Glomerular visceral epithelial cell (primary cell): ENCODE measurements around the gene NEO1.

Source experiments
- DNase-seq: peaks from one replicate; pipeline ENCODE4 v3.0.0-alpha.2; 2016; ENCODE audit errors: extremely low spot score

NEO1 gene

DNA sequence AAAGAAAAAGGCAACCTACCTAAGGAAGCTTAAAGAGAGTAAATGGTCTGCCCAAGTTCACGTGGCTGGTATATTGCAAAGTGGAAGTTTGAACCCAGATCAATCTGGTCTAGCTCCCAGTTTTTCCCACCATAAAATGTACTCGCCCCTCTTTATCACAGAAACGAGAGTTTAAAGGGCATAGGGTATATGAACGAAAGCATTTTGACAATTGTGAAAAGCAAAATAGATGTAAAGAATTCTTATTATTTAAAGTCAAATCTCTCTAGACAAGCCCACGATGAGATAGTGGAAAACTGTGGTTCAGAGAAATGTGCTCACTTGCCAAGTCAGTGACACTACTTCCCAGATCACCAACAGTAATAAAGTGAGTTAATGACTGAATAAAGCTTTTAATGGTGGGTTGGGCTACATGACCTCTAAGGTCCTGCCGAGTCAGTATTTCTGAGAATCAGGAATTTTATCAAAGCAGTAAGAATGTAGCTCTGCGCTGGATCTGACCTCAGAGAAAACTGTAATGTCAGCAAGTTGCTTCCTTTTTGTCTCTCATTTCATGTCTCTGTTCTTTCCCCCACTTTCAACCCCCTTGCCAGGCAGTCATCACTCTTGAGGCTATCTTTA lies 23.3 kb upstream of the NEO1 start:
- no peak for DNase-seq

DNA sequence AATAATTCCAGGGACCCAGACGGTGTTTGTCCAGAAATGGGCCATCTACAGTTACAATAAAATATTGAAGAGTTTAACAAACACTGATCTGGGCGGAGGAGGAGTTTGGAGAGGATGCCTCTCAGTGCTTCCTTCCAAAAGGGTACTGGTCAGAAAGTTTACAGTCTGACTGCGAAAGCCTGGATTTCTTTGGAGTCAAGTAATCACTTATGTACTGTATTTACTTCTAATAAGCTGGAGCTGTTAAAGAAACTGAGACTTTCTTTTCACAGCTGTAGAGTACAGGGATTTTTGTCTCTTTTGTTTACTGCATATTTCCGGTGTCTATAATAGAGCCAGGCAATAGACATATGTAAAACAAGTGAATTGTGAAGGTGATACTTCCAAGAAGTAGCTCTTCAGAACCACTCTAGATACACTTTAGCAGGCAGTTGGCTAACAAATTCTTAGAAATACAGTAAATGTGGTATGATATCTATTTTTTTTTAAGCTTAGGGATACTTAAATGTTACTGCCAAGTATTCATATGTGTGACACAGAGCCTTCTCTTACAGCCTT lies 22.1 kb upstream of the NEO1 start:
- no peak for DNase-seq

GRCh38 chr15:73031648-73032047 lies 20.6 kb upstream of the NEO1 start:
- no peak for DNase-seq

DNA sequence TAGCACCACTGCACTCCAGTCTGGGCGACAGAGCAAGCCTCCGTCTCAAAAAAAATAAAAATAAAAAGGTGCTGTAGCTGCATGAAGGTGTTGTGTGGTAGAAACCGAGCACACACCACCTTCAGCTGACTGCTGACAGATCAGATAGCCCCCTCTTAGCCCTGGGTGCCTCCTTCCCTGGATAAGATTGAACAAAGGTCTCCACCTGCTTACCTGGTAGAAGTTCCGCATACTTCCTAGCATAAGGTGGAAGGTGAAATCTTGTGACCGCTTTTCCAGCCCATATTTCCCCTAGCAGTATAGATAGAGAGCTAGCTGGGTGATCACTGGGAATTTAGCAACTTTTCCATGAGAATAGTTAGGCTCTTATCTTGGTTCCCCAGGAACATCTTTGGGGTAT lies 18.7 kb upstream of the NEO1 start:
- DNase-seq, result no peak

DNA sequence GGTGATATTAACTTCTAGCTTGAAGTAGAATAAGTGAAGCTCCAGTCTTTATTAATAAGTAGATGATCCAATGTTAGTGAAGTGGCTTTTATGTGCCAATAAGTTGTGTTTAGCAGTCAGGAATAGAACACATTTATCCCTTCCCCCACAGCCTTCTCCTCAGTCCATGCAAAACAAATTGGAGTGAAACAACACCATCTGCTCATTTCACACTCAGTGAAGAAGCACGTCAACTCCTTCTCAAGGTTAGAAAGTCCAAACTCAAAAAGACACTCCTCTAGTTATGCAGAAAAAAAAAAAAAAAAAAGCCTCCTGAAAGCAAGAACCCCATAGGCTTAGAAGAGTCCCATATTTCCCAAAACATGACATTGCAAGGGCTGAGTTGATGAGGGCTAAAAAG lies 18.0 kb upstream of the NEO1 start:
- no peak for DNase-seq

DNA sequence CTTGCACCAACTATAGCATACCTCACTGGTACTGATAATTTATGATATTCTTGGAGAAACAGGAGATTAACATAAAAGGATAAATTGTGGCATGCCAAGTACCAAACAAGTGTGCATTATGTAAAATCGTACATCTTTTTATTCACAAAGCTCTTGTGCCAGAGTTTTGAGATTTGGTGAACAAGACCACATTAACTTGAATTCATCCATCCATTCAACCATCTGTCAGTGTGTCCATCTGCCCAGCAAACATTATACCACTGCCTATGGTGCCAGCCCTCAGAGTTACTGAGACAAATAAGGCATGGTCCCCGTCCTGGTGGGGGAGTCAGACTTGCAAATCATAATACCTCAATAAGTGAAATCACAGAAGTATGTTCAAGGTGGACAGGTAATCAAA lies 17.0 kb upstream of the NEO1 start:
- no peak for DNase-seq

DNA sequence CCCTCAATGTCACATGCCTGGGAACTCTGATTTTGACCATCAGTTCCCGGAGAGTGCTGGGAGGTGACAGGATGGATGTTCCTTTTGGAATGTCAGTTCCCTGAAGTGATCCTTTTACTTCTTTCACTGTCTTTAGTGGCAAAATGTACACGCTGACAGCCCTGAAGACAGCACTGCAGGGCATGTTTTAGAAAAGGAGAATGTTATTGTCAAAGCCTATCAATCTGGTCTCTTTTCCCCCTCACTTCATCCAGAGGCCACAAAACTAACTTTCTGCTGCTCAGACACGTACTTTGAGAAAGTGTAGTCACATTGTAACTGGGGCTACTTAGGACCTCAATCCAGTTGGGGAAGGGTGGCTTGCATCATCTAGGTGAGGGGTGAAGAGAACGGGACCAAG lies 14.0 kb upstream of the NEO1 start:
- no peak for DNase-seq

DNA sequence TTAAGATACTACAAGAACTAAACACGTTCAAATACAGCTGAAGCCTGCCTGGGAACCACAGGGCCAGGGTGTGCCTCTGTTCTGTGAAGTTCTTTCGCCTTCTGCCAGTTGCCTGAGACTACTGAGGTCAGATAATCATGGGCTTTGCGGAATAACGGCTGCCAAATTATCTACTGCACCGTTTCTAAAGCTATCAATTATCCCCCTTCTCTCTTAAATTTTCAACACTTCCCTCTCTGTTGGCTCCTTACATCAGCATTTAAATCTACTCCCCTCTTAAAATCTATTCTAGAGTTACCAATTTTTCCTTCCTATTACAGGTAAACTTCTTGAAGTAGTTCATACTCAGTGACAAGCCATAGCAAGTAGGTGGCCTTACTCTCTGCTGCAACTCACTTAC lies 6.2 kb upstream of the NEO1 start:
- DNase-seq, result no peak

GRCh38 chr15:73047882-73048281 lies 4.4 kb upstream of the NEO1 start:
- no peak for DNase-seq

- DNase-seq, result no peak
Observed at GRCh38 chr15:73048624-73049295, 3.5 kb upstream of the NEO1 start.

GRCh38 chr15:73049564-73050215 lies 2.6 kb upstream of the NEO1 start:
- DNase-seq, result no peak

DNA sequence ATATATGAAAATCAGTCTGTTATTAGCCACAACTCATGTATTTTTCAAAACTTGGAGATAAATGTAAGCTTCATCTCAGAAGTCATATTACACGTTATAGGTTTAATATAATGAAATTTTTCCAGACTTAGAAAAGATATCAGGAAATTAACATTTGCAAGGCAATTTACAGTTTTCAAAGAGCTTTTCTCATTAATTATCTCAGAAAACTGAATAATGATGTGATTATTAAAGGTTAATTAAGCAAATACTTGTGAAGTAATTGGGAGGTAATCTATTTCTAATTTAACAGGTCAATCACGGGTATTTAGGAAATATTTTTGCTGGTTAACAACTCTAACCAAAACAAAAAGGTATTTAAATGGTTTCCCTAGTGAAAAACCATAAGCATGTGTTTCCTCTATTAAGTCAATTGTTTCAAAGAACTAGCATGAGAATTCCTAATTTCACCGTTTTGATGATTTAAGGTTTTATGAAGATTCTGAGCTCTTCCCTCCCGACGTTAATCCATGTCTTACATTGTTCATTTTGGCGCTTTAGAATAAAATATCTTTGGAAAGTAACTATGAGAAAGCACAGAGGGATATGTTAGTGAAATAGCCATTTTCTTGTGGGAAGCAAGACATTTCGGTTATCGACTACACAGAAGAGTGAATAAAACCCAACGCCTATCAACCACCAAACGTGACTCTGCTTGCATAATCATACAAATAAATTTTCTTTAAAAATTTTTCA lies 1.5 kb upstream of the NEO1 start:
- DNase-seq, result no peak

- DNase-seq, result no peak
Observed at GRCh38 chr15:73051391-73051806, 864 bp upstream of the NEO1 start.

GRCh38 chr15:73052653-73053397 lies 562 bp downstream of the NEO1 start:
- peak; percentile 49 for DNase-seq

- no peak for DNase-seq
Observed at GRCh38 chr15:73053398-73053723, 1.1 kb downstream of the NEO1 start.

DNA sequence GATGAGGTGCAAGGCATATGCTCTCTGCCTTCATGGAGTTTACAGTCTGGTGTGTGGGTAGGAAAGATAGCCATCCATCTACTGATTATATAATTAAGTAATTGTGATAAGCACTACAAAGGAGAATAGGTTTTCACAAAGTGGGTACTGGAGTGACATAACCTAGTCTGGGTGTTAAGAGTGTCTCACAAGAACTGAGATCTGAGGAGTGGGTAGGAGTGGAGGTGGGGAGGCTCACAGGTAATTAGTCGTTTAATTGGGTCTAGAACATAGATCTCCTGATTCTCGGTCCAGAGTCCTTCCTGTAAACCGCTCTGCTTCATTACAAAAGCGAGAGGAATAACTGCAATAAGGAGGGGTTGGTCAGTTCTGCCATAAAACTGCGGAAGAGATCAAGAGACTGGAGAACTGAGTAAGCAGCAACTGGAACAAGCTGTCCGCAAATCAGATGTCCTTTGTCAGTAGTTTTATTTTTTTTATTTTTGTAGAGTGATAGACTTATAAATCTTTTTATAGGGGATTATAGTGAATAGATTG lies 2.2 kb downstream of the NEO1 start:
- DNase-seq, result no peak

DNA sequence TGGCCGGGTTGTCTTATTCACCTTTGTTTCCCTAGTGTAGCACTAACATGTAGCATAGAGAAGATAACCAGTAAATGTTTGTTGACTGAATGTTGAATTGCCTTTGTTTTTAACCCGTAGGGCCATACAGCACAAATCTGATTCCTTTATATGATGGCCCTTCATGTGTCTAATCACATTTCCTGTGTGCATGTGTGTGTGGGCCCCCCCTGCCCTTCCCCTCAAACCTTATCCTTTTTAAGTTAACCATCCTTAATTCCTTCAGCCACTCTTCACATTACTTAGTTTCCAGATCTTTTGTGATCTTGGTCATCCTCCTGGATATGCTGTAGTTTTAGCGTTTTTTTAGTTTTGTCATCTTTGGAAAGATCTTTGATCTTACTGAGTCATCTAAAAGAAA lies 4.2 kb downstream of the NEO1 start:
- no peak for DNase-seq

- no peak for DNase-seq
Observed at GRCh38 chr15:73058437-73058836, 6.2 kb downstream of the NEO1 start.

- DNase-seq, result no peak
Observed at GRCh38 chr15:73065114-73065513, 12.9 kb downstream of the NEO1 start.

DNA sequence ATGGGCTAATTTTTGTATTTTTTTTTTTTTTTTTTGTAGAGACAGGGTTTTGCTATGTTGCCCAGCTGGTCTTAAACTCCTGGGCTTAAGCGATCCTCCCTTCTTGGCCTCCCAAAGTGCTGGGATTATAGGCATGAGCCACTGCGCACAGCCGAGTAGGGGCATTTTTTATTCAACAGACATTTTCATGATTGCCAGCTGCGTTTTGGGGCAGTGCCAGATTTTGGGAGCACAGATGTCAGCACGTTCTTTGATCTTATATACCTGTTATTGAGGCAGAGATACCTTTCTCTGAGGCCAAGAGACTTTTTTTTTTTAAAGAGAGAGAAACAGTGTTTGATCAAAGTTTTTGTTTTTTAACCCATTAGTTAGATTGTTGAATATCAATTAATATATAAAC lies 16.8 kb downstream of the NEO1 start:
- no peak for DNase-seq

- DNase-seq, result no peak
Observed at GRCh38 chr15:73072894-73073293, 20.6 kb downstream of the NEO1 start.

- no peak for DNase-seq
Observed at GRCh38 chr15:73074241-73074640, 22.0 kb downstream of the NEO1 start.
